ENCODE measurements around the gene UST. TPM values are rescaled to one million over a fixed set of nuclear protein-coding genes. Genes with fewer than 3 reads are reported as not detected.
A peak's percentile ranks its signal among the peaks of the same experiment; 100 is the strongest.

The UST gene
- total RNA-seq, 4 donors from 2014 or later = 16.7 to 19.5 (median 18.1) TPM

GRCh38 chr6:148943451-148943850, 196.6 kb downstream of the UST start:
- WGBS = 58% methylated on average over 1 of the region's 1 CpG
- DNase-seq (ENCODE audit: low spot score in 2 of 2) = no peak
- H3K27me3 ChIP-seq = no peaks in the 10 kb centered on the region
- H3K27ac ChIP-seq = no peak overlapping the region
- no peak overlapping the region for H3K4me3 ChIP-seq
- no peaks in the 10 kb centered on the region for H3K36me3 ChIP-seq
- no peaks in the 10 kb centered on the region for H3K9me3 ChIP-seq
- no peak for TF ChIP-seq CTCF (IDR thresholded peaks at IDR 0.05)
- TF ChIP-seq POLR2AphosphoS5 (IDR thresholded peaks at IDR 0.05) = no peak
- TF ChIP-seq POLR2A (IDR thresholded peaks at IDR 0.05) = no peak
- TF ChIP-seq EP300 (IDR thresholded peaks at IDR 0.05) = no peak
- H3K4me1 ChIP-seq = peaks cover 8% of the 10 kb centered on the region

- Histone ChIP-seq H3K27me3 (no peaks in the 10 kb centered on the region), H3K27ac (no peak overlapping the region), H3K4me1 (peaks cover 8% of the 10 kb centered on the region), H3K36me3 (no peaks in the 10 kb centered on the region), H3K4me3 (no peak overlapping the region), H3K9me3 (no peaks in the 10 kb centered on the region)
- no peak for DNase-seq (ENCODE audit: low spot score in 2 of 2)
- no peak for TF ChIP-seq POLR2A (IDR thresholded peaks at IDR 0.05)
- TF ChIP-seq POLR2AphosphoS5 (IDR thresholded peaks at IDR 0.05) = no peak
- WGBS = 97% methylated on average over 1 of the region's 1 CpG
These were observed 197.8 kb downstream of the UST start for GRCh38 chr6:148944608-148945007.

GRCh38 chr6:148945301-148946021, 198.6 kb downstream of the UST start:
- WGBS = 76% methylated on average over 8 of the region's 8 CpGs
- H3K36me3 ChIP-seq = no peaks in the 10 kb centered on the region
- no peak for DNase-seq (ENCODE audit: low spot score in 2 of 2)

GRCh38 chr6:148947621-148948444, 201.0 kb downstream of the UST start:
- no peaks in the 10 kb centered on the region for H3K27me3 ChIP-seq
- H3K27ac ChIP-seq = no peak overlapping the region
- DNase-seq (ENCODE audit: low spot score in 2 of 2) = peak; percentile 88
- H3K9me3 ChIP-seq = no peaks in the 10 kb centered on the region
- H3K36me3 ChIP-seq = no peaks in the 10 kb centered on the region
- WGBS = 28% methylated on average over 12 of the region's 12 CpGs
- TF ChIP-seq POLR2A (IDR thresholded peaks at IDR 0.05) (no peak), EP300 (IDR thresholded peaks at IDR 0.05) (no peak), CTCF (IDR thresholded peaks at IDR 0.05) (peak; percentile 84 to 85), POLR2AphosphoS5 (IDR thresholded peaks at IDR 0.05) (no peak)
- H3K4me1 ChIP-seq = peaks cover 14% of the 10 kb centered on the region
- no peak overlapping the region for H3K4me3 ChIP-seq

More at GRCh38 chr6:148945301-148946021, 198.6 kb downstream of the UST start:
- Histone ChIP-seq H3K4me1 (peaks cover 8% of the 10 kb centered on the region), H3K27me3 (no peaks in the 10 kb centered on the region), H3K27ac (no peak overlapping the region), H3K9me3 (no peaks in the 10 kb centered on the region), H3K4me3 (no peak overlapping the region)
- TF ChIP-seq POLR2A (IDR thresholded peaks at IDR 0.05) (no peak), CTCF (IDR thresholded peaks at IDR 0.05) (no peak), EP300 (IDR thresholded peaks at IDR 0.05) (no peak), POLR2AphosphoS5 (IDR thresholded peaks at IDR 0.05) (no peak)

GRCh38 chr6:148951662-148952061, 204.8 kb downstream of the UST start:
- Histone ChIP-seq H3K4me1 (peaks cover 14% of the 10 kb centered on the region), H3K4me3 (no peak overlapping the region), H3K27ac (no peak overlapping the region), H3K9me3 (no peaks in the 10 kb centered on the region), H3K27me3 (no peaks in the 10 kb centered on the region), H3K36me3 (peaks cover 8% of the 10 kb centered on the region)
- no peak for DNase-seq (ENCODE audit: low spot score in 2 of 2)
- 78% methylated on average over 6 of the region's 6 CpGs for WGBS
- TF ChIP-seq EP300 (IDR thresholded peaks at IDR 0.05) (no peak), CTCF (IDR thresholded peaks at IDR 0.05) (no peak), POLR2A (IDR thresholded peaks at IDR 0.05) (no peak), POLR2AphosphoS5 (IDR thresholded peaks at IDR 0.05) (no peak)
